Prostate gland (tissue), 2 donors: ENCODE data around the gene ADPRS.

Source experiments
- POLR2A ChIP-seq: fragments of 450-650 bp; IDR thresholded peaks from one replicate; pipeline ENCODE4 v1.6.1; 2016; ENCODE audit warnings: antibody characterized with exemption, mild to moderate bottlenecking
- TF ChIP-seq, protein P1 (sequence below), 4 experiments: fragments of 200-600 bp in 2 of 4; fragments of 450-650 bp in 2 of 4; sonication (generic) in 2 of 4; IDR thresholded peaks; 1 replicate in 3 of 4; 2 replicates in 1 of 4; pipeline ENCODE4 v1.5.1; 2016 to 2019; ENCODE audit warnings: antibody characterized with exemption in 4 of 4, mild to moderate bottlenecking in 2 of 4, moderate library complexity in 2 of 4

DNA sequence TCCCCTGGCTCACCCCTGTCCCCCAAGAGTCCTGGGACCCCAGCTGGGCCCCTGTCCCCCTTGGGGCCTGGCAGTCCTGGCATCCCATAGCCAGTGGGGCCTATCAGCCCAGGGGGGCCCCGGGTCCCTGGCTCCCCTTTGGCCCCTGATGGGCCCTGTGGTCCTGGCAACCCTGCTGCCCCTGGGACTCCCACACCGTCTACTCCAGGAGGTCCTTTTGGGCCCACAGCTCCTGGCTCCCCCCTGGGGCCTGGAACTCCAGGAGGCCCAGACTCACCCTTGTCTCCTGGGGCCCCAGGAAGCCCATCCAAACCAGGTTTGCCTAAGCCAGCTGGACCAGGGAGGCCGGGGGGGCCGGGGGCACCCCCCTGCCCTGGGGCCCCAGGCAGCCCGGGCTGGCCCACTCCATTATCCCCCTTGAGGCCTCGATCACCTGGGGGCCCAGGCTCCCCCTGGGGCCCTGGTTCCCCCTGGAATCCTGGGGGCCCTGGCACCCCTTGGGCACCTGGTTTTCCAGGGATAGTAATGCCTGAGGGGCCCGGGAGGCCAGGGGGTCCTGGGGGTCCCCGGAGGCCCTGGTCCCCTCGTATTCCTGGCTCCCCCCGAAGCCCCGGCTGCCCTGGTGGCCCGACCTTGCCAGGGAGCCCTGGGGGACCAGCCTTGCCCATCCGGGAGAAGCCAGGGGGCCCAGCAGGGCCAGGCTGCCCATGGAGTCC lies 10.1 kb downstream of the ADPRS start:
- TF ChIP-seq, protein P1, sequence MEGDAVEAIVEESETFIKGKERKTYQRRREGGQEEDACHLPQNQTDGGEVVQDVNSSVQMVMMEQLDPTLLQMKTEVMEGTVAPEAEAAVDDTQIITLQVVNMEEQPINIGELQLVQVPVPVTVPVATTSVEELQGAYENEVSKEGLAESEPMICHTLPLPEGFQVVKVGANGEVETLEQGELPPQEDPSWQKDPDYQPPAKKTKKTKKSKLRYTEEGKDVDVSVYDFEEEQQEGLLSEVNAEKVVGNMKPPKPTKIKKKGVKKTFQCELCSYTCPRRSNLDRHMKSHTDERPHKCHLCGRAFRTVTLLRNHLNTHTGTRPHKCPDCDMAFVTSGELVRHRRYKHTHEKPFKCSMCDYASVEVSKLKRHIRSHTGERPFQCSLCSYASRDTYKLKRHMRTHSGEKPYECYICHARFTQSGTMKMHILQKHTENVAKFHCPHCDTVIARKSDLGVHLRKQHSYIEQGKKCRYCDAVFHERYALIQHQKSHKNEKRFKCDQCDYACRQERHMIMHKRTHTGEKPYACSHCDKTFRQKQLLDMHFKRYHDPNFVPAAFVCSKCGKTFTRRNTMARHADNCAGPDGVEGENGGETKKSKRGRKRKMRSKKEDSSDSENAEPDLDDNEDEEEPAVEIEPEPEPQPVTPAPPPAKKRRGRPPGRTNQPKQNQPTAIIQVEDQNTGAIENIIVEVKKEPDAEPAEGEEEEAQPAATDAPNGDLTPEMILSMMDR (IDR thresholded peaks at IDR 0.05), result no peak
- no peak for TF ChIP-seq POLR2A
